Kidney (tissue), 14 donors: ENCODE results near the gene RGS14. TPM values are rescaled to one million over a fixed set of nuclear protein-coding genes. Genes with fewer than 3 reads are reported as not detected.

Source experiments
- DNase-seq, 5 donors: peaks; one replicate each; pipeline ENCODE4 v3.0.0-alpha.2; 2013 to 2020
- FAIRE-seq: peaks from 2 replicates; lab custom pipeline; 2012; peaks lifted over from hg19 to GRCh38; lab: Jason Lieb, UNC
- H3K27ac ChIP-seq, 2 donors: one replicate each; pipeline ENCODE4 v1.7.0; 2013; ENCODE audit warnings: low read depth in 2 of 2, low read length in 2 of 2, inconsistent platforms in 1 of 2
- H3K27me3 ChIP-seq: one replicate; pipeline ENCODE4 v1.7.1; 2013; ENCODE audit warnings: low read length, inconsistent platforms; ENCODE audit not compliant: control insufficient read depth, insufficient read depth
- H3K36me3 ChIP-seq, 3 donors: one replicate each; pipeline versions ENCODE4 v1.7.0 to v1.7.1; 2013; ENCODE audit warnings: low read length in 3 of 3, control low read depth in 1 of 3, inconsistent platforms in 1 of 3; ENCODE audit not compliant: insufficient read depth in 3 of 3, control insufficient read depth in 2 of 3
- H3K4me1 ChIP-seq, 3 donors: one replicate each; pipeline versions ENCODE4 v1.7.0 to v1.7.1; 2013; ENCODE audit warnings: low read length in 3 of 3, inconsistent platforms in 1 of 3, low read depth in 1 of 3; ENCODE audit not compliant: control insufficient read depth in 2 of 3, insufficient read depth in 2 of 3
- H3K4me3 ChIP-seq, 3 donors: one replicate each; pipeline versions ENCODE4 v1.7.0 to v1.8.1; 2013; ENCODE audit warnings: low read length in 3 of 3, control low read depth in 1 of 3, inconsistent platforms in 1 of 3
- H3K9ac ChIP-seq, 3 donors: one replicate each; pipeline versions ENCODE4 v1.7.0 to v1.7.1; 2013; ENCODE audit warnings: low read length in 3 of 3, control low read depth in 1 of 3, inconsistent platforms in 1 of 3
- H3K9me3 ChIP-seq, 3 donors: one replicate each; pipeline versions ENCODE4 v1.7.0 to v1.7.1; 2013; ENCODE audit warnings: low read length in 3 of 3, control low read depth in 1 of 3, inconsistent platforms in 1 of 3; ENCODE audit not compliant: control insufficient read depth in 2 of 3, insufficient read depth in 1 of 3
- intact Hi-C: fragments of 100-400 bp; cut with DNase I; formaldehyde crosslinking; loops from one replicate; pipeline ENCODE4 v1.11.1; 2022
- polyA plus RNA-seq: library from polyadenylated mRNA; stranded (reverse); fragments of 350-450 nt; fragmentation: Illumina TruSeq; extraction: RNeasy Lipid Tissue Mini Kit (QIAGEN cat#74804); gene quantifications from one replicate; pipeline ENCODE4 v1.2.3, GENCODE V29; 2014; ENCODE audit warnings: low read depth, low replicate concordance; ENCODE audit not compliant: insufficient read depth
- total RNA-seq: library from RNA; stranded (reverse); fragmentation: NEBNext Ultra II Directional; extraction: Animal tissue kit (Norgen Biotek cat#: 25700); gene quantifications from one replicate; pipeline ENCODE4 v1.2.1, GENCODE V29; 2021
- TF ChIP-seq, protein P1 (sequence below): IDR thresholded peaks from 3 replicates; pipeline ENCODE4 v1.5.1; 2012; ENCODE audit warnings: mild to moderate bottlenecking, moderate library complexity, borderline replicate concordance; ENCODE audit not compliant: insufficient read depth; ENCODE audit errors: extremely low read depth
- donor health status: control.
- donor health status: control.
- donor health status: control.
- donor health status: control.
- donor health status: control.
- donor health status: DM: yes; HTN: yes; CAD: no.
- donor health status: Normal renal cell carcinoma (clear cell type).

The RGS14 gene
- total and polyA plus RNA-seq, 2 donors from 2014 or later: 28.4 to 56.3 TPM

DNA sequence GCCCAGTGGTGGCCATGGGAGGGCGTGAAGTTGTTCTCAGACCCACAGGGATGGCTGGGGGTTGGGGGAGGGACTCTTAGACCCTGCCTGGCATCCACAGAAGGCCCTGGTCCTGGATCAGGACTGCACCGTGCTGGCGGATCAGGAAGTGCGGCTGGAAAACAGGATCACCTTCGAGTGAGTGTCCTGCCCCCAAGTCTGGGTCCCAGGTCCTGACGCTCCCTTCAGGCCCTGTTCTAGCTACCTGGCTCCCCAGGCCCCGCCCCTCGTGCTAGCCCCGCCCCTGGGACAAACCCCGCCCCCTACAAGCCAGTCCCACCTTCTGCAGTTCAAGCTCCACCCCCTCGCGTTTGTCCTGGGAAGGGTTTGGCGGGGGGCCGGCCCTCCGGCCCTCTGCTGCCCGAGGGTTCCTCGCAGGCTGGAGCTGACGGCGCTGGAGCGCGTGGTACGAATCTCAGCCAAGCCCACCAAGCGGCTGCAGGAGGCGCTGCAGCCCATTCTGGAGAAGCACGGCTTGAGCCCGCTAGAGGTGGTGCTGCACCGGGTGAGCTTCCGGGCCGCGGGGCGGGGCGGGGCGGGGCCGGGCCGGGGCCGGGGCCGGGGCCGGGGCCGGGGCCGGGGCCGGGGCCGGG, 12.9 kb downstream of the RGS14 start:
- peak overlapping the region in 1 of 3 donors; percentile 72 for H3K4me3 ChIP-seq
- no peaks in the 10 kb centered on the region for H3K36me3 ChIP-seq
- peak; percentile 95 to 97 (median 96) for DNase-seq
- no peaks in the 10 kb centered on the region for H3K27me3 ChIP-seq
- no peak for FAIRE-seq
- H3K9me3 ChIP-seq: no peaks in the 10 kb centered on the region
- H3K27ac ChIP-seq: peak overlapping the region in 1 of 2 donors; percentile 33
- intact Hi-C loops: no loop called here
- H3K4me1 ChIP-seq: peaks cover 3 to 42% (median 33%) of the 10 kb centered on the region in 3 donors
- no peak overlapping the region for H3K9ac ChIP-seq
- TF ChIP-seq, protein P1, sequence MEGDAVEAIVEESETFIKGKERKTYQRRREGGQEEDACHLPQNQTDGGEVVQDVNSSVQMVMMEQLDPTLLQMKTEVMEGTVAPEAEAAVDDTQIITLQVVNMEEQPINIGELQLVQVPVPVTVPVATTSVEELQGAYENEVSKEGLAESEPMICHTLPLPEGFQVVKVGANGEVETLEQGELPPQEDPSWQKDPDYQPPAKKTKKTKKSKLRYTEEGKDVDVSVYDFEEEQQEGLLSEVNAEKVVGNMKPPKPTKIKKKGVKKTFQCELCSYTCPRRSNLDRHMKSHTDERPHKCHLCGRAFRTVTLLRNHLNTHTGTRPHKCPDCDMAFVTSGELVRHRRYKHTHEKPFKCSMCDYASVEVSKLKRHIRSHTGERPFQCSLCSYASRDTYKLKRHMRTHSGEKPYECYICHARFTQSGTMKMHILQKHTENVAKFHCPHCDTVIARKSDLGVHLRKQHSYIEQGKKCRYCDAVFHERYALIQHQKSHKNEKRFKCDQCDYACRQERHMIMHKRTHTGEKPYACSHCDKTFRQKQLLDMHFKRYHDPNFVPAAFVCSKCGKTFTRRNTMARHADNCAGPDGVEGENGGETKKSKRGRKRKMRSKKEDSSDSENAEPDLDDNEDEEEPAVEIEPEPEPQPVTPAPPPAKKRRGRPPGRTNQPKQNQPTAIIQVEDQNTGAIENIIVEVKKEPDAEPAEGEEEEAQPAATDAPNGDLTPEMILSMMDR: peak; percentile 66

DNA sequence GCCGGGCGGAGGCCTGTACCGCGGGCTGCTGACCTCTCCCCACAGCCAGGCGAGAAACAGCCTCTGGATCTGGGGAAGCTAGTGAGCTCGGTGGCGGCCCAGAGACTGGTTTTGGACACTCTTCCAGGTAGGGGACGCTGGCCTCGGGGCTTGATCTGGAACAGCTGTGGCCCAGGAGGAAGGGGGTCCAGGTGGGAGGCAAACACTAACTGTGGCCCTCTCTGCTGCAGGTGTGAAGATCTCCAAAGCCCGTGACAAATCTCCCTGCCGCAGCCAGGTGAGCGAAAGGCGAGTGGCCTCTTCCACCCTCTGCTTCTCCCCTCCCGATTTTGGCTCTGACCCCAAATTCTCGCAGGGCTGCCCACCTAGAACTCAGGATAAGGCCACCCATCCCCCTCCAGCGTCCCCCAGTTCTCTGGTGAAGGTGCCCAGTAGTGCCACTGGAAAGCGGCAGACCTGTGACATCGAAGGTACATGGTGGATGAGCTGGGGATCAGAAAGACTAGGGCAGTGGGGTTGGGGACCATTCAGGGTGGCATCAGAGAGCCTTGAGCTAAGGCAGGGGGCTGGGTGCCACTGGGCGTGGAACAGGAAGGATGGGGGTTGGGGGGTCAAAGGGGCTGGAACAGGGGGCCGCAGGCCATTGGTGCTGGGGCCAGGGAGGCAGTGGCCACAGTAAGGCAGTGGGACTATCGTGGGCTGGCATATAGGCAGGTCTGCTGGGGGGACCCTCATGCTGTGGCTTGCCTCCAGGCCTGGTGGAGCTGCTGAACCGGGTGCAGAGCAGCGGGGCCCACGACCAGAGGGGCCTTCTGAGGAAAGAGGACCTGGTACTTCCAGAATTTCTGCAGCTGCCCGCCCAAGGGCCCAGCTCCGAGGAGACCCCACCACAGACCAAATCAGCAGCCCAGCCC, 13.7 kb downstream of the RGS14 start:
- Histone ChIP-seq H3K4me3 (peak overlapping the region; percentile 36 to 72 (median 71)), H3K4me1 (peaks cover 1 to 37% (median 28%) of the 10 kb centered on the region in 3 donors), H3K27me3 (no peaks in the 10 kb centered on the region), H3K9me3 (no peaks in the 10 kb centered on the region), H3K36me3 (no peaks in the 10 kb centered on the region), H3K27ac (peak overlapping the region; percentile 57 to 72), H3K9ac (peak overlapping the region in 2 of 3 donors; percentile 71 to 85)
- DNase-seq (peak in 1 of 5 donors; percentile 72), FAIRE-seq (no peak)
- TF ChIP-seq, protein P1: no peak
- intact Hi-C loops: no loop called here

DNA sequence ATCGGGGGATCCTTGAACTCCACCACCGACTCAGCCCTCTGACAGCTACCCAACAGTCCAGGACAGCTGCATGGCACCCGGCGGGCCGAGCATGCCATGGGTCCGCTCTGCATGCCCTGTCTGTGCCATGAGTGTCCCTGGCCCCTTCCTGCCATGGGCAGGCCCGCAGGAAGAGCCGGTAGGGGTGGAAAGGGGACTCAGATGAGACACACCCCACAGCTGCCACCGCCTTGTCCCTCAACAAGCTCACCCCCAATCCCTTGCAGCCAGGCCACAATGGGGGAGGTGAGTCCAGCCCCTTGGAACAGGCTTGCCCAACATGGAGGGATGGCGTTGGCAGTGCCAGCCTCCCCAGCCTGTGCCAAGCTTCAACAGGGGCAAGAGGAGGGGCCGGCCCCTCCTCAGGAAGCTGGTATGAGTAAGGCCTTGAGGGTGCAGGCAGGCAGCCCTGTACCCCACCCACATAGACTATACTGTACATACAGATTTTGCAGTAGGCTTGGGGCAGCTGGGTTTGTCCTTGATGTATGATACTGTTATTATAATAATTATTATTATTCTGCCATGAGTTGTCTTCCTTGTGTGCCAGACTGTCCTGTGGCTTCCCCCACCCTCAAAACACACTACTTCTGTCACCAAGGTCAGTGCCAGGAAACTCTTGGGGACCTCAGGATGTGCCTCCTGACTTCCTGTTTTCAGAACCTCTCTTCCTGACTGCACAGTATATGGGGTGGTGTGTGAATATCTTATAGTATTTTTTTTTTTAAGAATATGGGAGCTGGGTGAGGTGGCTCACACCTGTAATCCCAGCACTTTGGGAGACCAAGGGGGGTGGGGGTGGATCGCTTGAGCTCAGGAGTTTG, 14.5 kb downstream of the RGS14 start:
- H3K27ac ChIP-seq: no peak overlapping the region
- no peaks in the 10 kb centered on the region for H3K27me3 ChIP-seq
- DNase-seq (no peak), FAIRE-seq (no peak)
- intact Hi-C loops: no loop called here
- H3K9ac ChIP-seq: no peak overlapping the region
- H3K4me3 ChIP-seq: peak overlapping the region in 1 of 3 donors; percentile 72
- no peaks in the 10 kb centered on the region for H3K9me3 ChIP-seq
- H3K4me1 ChIP-seq: peaks cover 0 to 40% (median 29%) of the 10 kb centered on the region in 3 donors
- H3K36me3 ChIP-seq: no peaks in the 10 kb centered on the region
- TF ChIP-seq, protein P1: no peak
